ENCODE measurements around the gene C16orf82.
A peak's percentile ranks its signal among the peaks of the same experiment; 100 is the strongest.
"Not testable (repeated sequence)": the region's sequence is repeated elsewhere in the genome, so short reads cannot be mapped to it uniquely, and the experiment has no call there.

The C16orf82 gene

DNA sequence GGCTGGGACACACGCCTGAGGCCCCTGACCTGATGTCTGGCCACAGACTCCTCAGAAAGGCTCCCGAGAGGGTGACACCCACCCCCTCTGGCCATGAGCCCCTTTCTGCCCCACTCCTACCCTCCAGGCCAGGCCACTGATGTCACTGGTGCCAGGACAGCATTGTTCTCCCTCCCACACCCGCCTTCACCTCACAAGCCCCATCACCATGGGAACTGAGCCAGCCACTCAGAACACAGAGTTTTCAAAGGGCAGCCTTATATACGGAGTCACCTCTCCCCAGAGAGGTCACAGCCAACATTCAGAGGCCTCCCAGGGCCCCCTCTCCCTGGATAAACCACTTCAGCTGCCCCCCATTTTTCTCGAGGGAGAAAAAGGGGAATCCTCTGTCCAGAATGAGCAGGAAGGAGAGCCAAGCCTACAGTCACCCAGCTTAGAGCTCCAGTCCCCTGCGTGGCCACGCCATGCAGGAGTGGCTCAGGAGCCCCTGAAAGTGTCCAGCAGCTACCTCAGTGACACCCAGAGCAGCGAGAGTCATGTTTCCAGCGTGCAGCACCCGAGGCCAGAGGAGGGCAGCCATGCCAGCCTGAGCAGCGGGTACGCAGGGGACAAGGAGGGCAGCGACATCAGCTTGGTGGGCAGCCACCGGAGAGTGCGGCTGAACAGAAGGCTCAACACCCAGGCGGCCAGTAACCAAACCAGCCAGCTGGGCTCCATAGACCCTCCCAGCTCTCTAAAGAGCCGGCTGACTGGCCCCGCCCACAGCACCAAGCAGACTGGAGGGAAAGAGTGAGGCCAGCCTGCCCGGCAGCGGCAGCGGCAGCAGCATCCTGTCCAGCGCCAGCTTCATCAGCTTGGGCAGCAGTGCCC is at the start of gene C16orf82:
C16orf82 (plus strand) TSS at position 260 of the 870 bp plus-strand sequence.
- no peak for DNase-seq

DNA sequence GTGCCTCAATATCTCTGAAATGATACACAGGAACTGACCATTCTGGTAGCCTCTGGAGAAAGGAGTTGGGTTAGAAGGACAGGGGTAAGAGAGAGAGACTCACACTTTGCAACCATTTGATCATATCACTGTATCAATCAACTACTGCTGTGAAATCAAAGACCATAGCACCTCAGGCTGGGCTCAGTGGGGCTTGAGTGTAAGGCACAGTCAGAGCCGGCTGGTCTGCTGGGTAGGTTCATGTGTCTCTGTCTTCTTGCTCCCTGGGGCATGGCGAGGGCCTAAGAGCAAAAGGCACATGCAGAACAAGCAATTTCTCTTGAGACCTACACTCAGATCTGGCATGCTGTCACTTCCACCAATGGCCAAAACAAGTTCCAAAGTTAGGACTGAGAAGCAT is 46.7 kb upstream of the C16orf82 start:
- no peak for DNase-seq

DNA sequence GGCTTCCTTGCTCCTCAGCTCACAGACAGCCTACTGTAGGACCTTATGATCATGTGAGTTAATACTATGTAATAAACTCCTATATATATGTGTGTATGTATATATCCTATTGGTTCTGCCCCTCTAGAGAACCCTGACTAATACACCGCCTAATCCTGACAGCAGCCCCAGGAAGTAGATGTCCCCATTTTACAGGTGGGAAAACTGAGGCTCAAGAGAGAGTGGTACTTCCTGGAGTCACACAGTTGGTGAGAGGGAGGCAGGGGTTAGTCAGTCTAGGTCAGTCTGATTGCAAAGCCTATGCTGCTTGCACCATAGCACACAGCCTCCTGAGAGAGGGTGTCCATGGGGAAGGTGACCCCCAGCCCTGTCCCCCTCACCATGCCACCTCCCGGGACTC is 42.7 kb upstream of the C16orf82 start:
- no peak for DNase-seq

DNA sequence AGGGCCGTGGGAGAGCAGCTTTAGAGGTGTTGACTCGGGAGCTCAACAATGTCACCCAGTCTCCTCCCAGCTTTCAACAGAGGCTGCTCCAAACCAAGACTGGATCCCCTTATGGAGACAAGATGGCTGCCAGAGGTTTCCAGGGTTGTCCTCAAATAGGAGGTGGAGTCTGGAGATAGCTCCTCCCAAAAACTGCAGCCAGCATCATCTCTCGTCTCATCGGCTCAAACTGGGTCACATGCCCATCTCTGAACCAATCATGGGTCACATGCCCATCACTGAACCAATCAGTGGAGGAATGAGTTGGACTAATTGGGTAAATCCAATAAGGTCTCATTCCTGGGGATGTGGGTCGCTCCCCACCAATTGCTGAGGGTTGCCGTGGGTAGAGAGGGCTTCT is 41.1 kb upstream of the C16orf82 start:
- DNase-seq: no peak

DNA sequence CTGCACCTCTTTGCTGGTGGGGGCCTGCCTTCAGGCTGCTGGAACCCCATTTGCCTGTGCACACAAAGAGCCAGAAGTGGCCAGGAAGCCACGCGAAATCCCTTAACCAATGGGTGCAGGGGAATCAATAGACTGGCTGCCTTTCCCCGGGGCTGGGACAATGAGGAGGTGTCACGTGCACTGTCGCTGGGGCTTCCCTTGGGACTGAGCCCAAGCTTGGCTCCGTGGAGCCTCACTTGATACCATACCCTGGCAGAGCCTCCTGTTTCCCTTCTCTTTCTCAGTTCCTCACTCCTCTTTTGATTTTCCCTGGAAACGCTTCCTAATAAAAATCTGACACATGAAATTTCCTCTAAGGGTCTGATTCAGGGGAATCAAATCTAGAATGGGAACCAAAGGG is 38.8 kb upstream of the C16orf82 start:
- DNase-seq: no peak

DNA sequence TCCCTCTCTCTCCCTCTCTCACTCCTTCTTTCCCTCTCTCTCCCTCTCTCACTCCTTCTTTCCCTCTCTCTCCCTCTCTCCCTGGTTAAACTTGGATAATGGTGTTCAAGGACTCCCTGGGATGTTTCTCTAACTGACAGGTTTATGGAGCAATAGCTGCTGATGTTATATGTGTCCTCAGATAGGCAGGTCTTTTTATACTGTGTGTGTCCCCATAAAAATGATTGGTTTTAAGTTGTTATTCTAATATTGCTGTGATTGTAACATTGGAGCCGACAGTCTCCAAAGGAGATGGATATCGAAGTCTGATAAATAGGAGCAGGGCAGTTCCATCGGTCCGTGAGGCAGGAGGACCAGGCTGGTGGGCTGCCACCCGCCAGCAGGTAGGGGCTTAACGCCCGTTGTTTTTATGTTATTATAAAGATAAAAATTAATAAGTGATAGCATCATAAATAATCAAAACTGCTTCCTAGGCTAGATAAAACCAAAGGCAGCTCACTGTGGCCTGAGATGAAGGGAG is 38.1 kb upstream of the C16orf82 start:
- no peak for DNase-seq

DNA sequence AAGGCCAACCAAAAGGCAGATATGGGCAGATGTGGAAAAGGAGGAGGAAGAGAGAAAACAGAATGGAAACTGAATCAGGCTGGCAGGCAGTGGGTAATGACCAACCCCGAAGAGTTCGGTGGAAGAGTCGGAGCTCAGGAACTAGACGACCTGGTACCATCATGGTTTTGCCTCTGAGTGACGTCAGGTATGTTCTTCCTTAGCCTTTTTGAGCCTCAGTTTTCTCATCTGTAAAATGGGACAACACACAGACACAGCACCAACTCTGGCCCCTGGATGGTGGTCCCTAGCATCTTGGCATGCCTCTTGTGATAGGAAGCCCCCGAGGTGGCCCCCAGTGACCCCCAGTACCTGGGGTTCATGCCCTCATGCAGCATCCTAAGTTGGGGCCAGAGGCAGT is 37.2 kb upstream of the C16orf82 start:
- DNase-seq: no peak

DNA sequence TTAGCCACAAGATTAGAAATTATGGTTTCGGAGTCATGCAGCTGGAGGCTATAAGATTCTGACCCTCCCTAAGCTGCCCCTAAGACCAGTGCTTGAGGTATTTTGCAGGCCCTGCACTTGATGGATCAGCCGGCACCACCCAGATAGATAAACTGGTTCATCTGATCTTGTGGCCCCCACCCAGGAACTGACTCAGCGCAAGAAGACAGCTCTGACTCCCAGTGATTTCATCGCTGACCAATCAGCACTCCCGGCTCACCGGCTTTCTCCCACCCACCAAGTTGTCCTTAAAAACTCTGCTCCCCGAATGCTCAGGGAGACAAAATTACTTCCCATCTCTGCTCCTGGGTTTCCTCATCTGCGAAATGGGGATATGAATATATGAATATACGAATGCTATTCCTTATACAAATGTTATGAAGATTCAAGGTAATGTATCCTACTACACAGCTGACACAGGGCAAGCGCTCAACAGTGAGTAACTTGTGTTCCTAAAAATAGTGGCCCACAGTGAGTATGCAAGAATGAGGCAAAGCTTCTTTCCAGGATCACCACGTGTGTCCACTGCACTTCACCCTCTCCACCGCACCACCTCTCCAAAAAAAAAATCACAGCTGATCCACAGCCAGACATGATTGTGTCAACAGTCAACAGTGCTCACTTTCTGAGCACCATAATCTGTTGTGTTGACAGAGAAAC is 33.3 kb upstream of the C16orf82 start:
- no peak for DNase-seq

DNA sequence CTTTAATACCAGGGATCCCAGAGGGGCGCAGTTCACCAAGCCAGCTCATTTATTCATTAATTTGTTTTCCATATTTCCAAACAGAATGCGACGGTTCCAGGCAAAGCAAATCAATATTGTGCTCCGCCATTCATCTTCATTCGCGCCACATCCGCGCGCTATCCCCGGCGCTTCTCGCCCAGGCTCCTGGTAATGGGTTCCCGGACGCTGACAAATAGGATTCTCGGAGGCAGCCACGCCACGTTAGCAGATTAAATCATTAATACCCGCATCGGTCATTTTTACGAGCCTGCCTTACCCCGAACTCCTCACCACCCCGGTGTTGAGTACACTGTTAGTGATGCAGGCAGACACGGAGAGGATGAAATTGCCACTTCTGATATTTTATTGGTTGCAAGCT is 26.0 kb upstream of the C16orf82 start:
- no peak for DNase-seq

DNA sequence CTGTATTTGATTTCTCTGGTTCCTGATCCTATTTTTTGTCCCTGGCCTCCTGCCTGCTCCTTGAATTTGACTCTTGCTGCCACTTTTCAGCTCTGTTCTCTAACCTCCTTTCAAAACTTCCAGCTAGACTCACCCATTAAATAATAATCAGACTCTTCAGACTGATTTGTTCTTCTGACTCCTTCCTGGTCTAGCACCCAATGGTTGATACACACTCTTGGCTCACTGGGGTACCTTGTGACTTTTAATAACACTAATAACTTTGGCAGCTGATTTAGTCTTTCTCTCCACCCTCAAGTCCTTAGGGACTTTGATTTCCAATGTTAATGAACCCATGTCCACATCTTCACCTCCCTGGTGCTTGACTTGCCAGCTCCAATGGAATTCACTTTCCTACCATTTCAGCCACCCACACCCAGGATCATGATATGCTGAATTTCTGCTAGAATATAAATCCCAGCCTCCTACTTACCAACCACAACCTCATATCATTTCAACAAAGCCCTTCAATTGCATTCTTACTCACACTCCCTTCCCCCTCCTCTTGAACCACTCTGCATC is 19.7 kb upstream of the C16orf82 start:
- DNase-seq: no peak

DNA sequence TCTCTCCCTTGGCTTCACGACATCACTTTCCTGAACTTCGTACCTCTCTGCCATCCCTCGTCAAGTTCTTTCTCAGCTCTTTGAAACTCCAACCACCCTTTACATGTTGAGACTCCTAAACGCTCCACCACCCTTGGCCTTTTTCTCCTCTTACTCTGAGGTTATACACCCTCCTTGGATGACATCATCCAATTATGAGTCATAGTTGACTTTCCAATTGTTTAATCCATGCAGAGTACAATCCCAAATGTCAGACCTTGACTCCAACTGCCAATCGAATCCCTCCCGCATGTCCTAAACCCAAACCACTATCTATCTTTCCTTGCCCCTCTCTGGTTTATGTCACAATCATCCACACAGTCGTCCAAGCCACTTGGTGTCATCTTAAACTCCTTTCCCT is 18.4 kb upstream of the C16orf82 start:
- no peak for DNase-seq

DNA sequence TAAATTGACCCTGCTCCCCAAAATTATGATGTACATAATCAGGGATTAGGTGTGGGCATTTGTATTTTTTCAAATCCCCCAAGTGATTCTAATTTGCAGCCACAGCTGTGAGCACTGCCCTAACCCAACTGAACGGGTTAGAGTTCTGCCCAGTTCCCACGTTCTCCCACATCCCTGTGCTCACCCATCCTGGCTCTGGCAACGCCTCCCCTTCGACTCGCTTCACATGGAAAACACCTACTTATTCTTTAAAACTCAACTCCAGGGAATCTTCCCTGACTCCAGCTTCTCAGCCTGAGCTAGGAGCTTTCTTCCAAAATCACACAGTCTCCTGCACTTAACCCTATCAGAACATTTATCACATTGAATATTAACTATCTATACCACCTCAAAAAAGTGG is 17.6 kb upstream of the C16orf82 start:
- no peak for DNase-seq

DNA sequence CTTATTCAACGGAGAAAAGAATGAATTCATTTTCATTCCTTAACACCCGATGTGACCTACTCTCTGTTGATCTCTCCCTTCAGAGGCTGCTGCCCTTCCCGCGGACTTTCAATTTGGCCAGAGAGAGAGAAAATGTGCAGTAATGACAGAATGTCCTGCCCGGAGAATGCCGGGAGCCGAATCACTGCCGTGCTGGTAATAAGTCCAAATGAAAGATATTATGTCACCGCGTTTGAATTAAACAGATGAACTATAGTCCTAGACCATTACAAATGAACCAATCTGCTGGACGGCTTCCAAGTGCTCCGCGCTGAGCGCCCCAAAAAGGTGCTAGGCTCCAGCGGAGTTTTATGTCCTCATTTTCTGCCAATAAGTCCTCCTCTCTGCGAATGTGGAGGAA is 14.7 kb upstream of the C16orf82 start:
- no peak for DNase-seq

DNA sequence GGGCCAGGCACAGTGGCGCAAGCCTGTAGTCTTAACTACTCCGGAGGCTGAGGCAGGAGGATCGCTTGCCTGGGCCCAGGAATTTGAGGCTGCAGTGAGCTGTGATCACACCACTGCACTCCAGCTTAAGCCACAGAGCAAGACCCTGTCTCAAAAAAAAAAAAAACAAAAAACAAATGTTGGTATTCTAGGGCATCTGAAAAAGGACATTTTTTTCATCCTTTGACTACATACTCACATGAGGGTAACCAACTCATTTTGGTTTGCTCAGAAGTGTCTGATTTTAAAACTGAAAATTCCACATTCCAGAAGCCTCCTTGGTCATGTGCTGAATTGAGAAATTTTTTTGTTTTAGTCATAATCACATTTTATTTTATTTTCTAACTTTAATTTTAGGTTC is 12.7 kb upstream of the C16orf82 start:
- DNase-seq: no peak

DNA sequence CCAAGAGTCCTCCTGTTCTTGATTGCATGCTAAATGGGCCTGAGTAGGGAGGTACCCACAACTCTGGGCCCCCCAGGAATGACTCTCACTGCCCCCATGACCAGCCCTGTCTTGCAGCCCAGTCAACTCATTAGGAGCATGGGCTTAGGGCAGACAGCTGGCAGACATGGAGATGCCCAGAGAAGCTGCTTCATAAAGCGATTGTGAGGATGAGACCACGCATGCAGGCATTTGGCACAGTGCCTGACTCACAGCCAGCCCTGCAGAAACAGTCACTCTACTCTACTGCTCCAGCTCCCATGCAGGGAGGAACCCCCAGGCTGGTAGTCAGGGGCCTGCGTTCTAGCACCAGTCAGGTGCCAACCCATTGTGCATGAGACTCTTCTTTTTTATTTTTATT is 8.4 kb upstream of the C16orf82 start:
- peak; percentile 10 for DNase-seq

DNA sequence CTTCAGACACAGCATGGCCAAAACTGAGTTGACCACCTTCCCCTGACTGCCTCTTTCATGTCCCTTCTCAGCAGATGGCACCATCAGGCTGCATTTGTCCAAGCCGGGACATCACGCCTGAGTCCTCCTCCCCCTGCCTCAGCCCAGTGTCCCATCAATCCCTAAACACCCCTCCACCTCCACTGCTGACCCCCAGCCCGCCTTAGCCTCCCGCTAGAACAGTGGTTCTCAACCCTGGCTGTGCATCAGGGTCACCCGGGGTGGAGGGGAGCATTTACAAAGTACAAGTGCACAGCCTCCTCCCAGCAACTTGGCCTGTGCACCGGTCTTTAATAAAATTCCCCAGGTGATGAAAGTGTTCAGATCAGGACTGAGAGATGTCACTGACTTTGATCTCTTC is 4.0 kb downstream of the C16orf82 start:
- no peak for DNase-seq

DNA sequence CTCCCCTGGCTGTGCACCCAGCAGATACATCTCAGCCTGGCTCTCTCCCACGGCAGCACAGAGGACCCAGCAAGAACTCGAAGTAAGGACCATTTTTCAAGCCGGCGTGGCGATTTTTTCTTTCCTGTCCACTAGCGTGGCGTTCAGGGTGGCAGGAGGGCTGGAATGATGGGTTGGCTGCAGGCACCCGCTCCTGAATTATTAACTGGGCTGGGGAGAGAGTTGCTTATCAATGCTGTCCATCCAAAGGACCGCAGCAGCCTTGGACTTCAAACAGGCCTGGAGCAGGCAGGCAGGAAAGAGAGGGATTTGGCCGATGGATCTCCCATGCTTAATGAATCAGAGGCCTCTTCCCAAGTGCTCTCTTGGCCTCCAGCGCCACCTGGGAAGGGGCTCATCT is 7.0 kb downstream of the C16orf82 start:
- DNase-seq: no peak

DNA sequence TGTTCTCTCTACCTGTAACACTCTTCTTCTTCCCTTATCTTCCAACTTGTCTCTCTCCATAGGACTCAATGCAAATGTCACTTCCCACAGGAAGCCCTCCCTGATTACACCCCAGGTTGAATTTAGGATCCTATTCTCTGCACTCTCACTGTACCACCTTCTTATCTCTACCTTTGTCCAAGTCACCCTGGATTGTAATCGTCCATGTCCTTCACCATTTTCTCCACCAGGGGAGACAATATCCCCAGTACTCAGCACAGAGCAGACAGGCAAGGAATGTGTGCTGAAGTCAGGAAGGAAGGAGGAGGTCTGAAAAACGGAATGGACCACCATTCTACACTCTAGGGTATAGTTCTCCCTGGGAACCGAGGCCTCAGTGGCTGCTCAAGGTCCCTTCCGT is 14.2 kb downstream of the C16orf82 start:
- no peak for DNase-seq

DNA sequence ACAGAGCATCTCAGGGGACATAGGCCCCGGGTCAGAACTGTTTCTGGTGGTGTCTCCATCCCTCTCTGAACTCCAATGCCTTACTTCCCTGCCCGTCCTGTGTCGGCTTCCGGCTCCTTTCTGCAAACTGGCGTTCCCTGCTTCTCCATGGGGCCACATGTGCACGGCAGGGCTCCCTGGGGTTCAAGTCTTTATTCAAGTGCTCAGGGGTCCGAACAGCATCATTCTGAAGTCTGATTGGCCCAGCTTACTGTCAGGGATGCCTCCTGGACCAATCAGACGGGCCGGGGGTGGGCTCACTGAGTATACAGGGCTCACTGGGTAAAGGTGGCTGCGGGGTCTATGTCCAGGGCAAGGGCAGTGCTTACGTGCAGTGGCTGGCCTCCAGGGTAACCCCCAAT is 17.1 kb downstream of the C16orf82 start:
- DNase-seq: no peak

DNA sequence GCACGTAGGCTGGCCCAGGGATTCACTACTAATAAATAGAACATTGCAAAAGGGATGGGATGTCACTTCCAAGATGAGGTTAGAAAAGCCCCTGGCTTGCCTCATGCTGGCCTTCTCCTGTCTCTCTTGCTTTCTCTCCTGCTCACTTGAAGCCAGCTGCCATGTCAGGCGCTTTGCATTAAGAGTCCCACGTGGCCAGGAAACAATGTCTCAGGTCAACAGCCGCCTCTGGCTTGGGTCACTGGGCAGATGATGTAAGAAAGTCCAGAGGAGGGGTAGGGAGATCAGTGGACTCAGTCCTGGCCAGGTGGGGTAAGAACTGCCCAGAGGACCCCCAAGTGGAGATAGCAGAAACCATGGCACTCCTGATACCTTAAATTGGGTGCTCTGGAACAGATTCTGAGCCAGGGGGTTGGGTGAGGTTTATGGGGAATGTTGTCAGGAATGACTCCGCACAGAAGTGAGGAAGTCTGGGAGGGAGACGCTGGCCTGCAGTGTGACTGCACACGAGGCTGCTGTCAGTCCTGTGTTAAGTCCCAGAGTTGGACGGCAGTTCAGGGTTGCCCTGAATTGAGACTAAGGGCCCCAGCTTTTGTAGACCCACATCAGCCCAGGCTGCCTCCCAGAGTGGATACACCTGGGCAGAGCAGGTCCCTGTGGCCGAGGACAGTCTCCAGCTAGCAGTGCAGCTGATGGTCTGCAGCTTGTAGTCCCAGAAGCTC is 17.7 kb downstream of the C16orf82 start:
- DNase-seq: no peak

DNA sequence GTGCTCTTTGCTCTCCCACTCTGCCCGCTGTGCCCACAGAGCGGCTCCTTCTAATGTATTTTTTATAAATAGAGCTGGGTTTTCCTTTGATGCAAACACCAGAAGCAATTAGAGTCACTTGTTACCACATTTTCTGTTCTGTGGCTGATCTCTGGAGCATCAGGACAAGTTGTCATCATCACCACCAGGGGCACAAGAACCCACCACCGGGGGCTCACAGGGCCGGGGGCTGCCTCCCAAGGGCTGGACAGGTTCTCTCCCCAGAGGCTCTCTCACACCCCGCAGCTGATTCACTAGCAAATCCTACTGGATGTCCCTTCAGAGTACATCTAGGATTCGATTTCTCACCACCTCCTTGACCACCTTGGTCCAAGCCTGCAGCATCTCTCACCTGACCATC is 18.5 kb downstream of the C16orf82 start:
- DNase-seq: no peak

DNA sequence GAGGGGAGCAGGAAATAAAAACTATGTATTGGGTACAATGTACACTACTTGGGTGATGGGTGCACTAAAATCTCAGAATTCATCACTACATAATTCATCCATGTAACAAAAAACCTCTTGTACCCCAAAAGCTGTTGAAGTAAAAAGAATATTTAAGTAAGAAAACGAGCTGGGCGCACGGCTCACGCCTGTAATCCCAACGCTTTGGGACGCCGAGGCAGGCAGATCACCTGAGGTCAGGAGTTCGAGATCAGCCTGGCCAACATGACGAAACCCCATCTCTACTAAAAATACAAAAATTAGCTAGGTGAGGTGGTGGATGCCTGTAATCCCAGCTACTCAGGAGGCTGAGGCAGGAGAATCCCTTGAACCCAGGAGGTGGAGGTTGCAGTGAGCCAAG is 19.3 kb downstream of the C16orf82 start:
- DNase-seq: not testable (repeated sequence)

DNA sequence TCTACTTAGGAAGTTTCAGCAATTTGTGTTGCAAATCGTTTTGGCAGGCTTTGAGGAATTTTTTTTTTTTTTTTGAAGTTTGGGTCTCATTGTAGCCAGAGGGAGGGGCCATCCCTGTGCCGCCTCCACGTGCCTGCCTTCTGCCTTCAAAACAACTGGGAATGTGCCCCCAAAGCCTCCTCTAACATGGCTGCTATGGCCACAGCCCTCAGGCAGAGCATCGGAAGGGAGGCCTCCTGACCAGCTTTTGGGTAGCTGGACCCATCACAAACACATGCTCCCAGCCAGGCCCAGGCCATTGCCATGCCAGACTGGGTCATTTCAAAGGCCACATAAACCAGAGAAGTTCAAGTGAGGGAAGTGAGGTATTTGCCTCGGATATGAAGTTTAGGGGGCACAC is 21.5 kb downstream of the C16orf82 start:
- no peak for DNase-seq

All from NCI-H2171 treated with DMSO at 0.1 percent for 48 hours (cell line).